DOHH2 (cell line): ENCODE measurements around the gene TNFAIP1.

ENCODE experiments used
- H3F3A ChIP-seq: fragments of 200-600 bp; sonication (generic), shearing (Covaris generic); 2 replicates; pipeline ENCODE4 v1.6.0; 2016; ENCODE audit warnings: antibody characterized with exemption, mild to moderate bottlenecking; ENCODE audit not compliant: control insufficient read depth, insufficient read depth
- H3K27ac ChIP-seq: fragments of 200-600 bp; sonication (generic); 2 replicates; pipeline ENCODE4 v1.5.1; 2014; ENCODE audit warnings: low read depth, mild to moderate bottlenecking, low read length, moderate library complexity
- H3K27me3 ChIP-seq: fragments of 200-600 bp; sonication (generic); 2 replicates; pipeline ENCODE4 v1.6.1; 2014; ENCODE audit warnings: mild to moderate bottlenecking, low read length, mixed read lengths; ENCODE audit not compliant: control insufficient read depth
- H3K36me3 ChIP-seq: fragments of 200-600 bp; sonication (generic); 2 replicates; pipeline ENCODE4 v1.6.1; 2014; ENCODE audit warnings: mild to moderate bottlenecking, low read length, moderate library complexity, mixed read lengths; ENCODE audit not compliant: control insufficient read depth
- H3K4me1 ChIP-seq: fragments of 200-600 bp; sonication (generic); 2 replicates; pipeline ENCODE4 v1.6.1; 2014; ENCODE audit warnings: mild to moderate bottlenecking, low read length, mixed read lengths; ENCODE audit not compliant: control insufficient read depth
- H3K4me2 ChIP-seq: fragments of 200-600 bp; sonication (generic); 2 replicates; pipeline ENCODE4 v1.6.0; 2014; ENCODE audit warnings: mild to moderate bottlenecking, low read length, moderate library complexity
- H3K4me3 ChIP-seq: fragments of 200-600 bp; sonication (generic); 2 replicates; pipeline ENCODE4 v1.5.1; 2014; ENCODE audit warnings: mild to moderate bottlenecking, low read length, mixed read lengths
- H3K79me2 ChIP-seq: fragments of 200-600 bp; sonication (generic); 2 replicates; pipeline ENCODE4 v1.6.1; 2014; ENCODE audit warnings: mild to moderate bottlenecking, low read length, mixed read lengths; ENCODE audit not compliant: control insufficient read depth
- H3K9me2 ChIP-seq: fragments of 200-600 bp; sonication (generic); replicated peaks from 2 replicates; pipeline ENCODE4 v1.6.1; 2014; ENCODE audit warnings: mild to moderate bottlenecking, low read length, mixed read lengths; ENCODE audit not compliant: control insufficient read depth
- H3K9me3 ChIP-seq: fragments of 200-600 bp; sonication (generic); 2 replicates; pipeline ENCODE4 v1.6.1; 2014; ENCODE audit warnings: antibody characterized with exemption, low read length, mixed read lengths; ENCODE audit not compliant: control insufficient read depth, insufficient read depth
- H4K20me1 ChIP-seq: fragments of 200-600 bp; sonication (generic); 2 replicates; pipeline ENCODE4 v1.6.0; 2014; ENCODE audit warnings: low read depth, mild to moderate bottlenecking, antibody characterized with exemption, low read length, moderate library complexity; ENCODE audit not compliant: control insufficient read depth, insufficient read depth
- CTCF ChIP-seq: fragments of 200-600 bp; sonication (generic); IDR thresholded peaks from one replicate; pipeline ENCODE4 v1.5.1; 2014; ENCODE audit warnings: antibody characterized with exemption, mild to moderate bottlenecking, low read depth, low read length; ENCODE audit not compliant: poor library complexity, severe bottlenecking
- EZH2phosphoT487 ChIP-seq: fragments of 200-600 bp; sonication (generic); IDR thresholded peaks from 2 replicates; pipeline ENCODE4 v1.6.1; 2017; ENCODE audit warnings: borderline replicate concordance, mild to moderate bottlenecking, antibody characterized with exemption, low read length, moderate library complexity, mixed read lengths

The TNFAIP1 gene

GRCh38 chr17:28298449-28298848 lies 37.1 kb upstream of the TNFAIP1 start:
- no peaks in the 10 kb centered on the region for H3K79me2 ChIP-seq
- no peak overlapping the region for H3K27ac ChIP-seq
- no peak overlapping the region for H3K4me2 ChIP-seq
- H3K36me3 ChIP-seq, result no peaks in the 10 kb centered on the region
- H3K9me2 ChIP-seq, result no peaks in the 10 kb centered on the region
- no peaks in the 10 kb centered on the region for H3K9me3 ChIP-seq
- peaks cover 17% of the 10 kb centered on the region for H3K4me1 ChIP-seq
- H4K20me1 ChIP-seq, result no peaks in the 10 kb centered on the region
- H3K27me3 ChIP-seq, result 0 out of 2 replicates have a peak, but pooled peaks cover 3% of the 10 kb centered on the region
- no peak overlapping the region for H3K4me3 ChIP-seq
- no peaks in the 10 kb centered on the region for H3F3A ChIP-seq
- TF ChIP-seq EZH2phosphoT487 (no peak), CTCF (no peak)

- Histone ChIP-seq H3F3A (no peaks in the 10 kb centered on the region), H3K4me3 (no peak overlapping the region), H4K20me1 (no peaks in the 10 kb centered on the region), H3K27me3 (peaks cover 7% of the 10 kb centered on the region; the same call in 1 of the 2 replicates), H3K9me3 (no peaks in the 10 kb centered on the region), H3K4me2 (no peak overlapping the region), H3K9me2 (no peaks in the 10 kb centered on the region), H3K36me3 (no peaks in the 10 kb centered on the region), H3K4me1 (no peaks in the 10 kb centered on the region), H3K27ac (no peak overlapping the region), H3K79me2 (no peaks in the 10 kb centered on the region)
- TF ChIP-seq EZH2phosphoT487, result no peak
- TF ChIP-seq CTCF, result no peak
Observed at GRCh38 chr17:28306954-28307401, 28.6 kb upstream of the TNFAIP1 start.

- Histone ChIP-seq H3K9me2 (no peaks in the 10 kb centered on the region), H3K79me2 (peaks cover 18% of the 10 kb centered on the region), H3K4me1 (peaks cover 13% of the 10 kb centered on the region), H3K36me3 (0 out of 2 replicates have a peak, but pooled peaks cover 3% of the 10 kb centered on the region), H4K20me1 (no peaks in the 10 kb centered on the region), H3K4me2 (no peak overlapping the region), H3K4me3 (no peak overlapping the region), H3F3A (peaks cover 14% of the 10 kb centered on the region), H3K9me3 (no peaks in the 10 kb centered on the region), H3K27ac (no peak overlapping the region), H3K27me3 (no peaks in the 10 kb centered on the region)
- TF ChIP-seq EZH2phosphoT487, result no peak
- TF ChIP-seq CTCF, result no peak
Observed at GRCh38 chr17:28313841-28314240, 21.7 kb upstream of the TNFAIP1 start.
